Measurements from ENCODE around the gene COLGALT1.
A peak's percentile ranks its signal among the peaks of the same experiment; 100 is the strongest.
"Not testable (repeated sequence)": the region's sequence is repeated elsewhere in the genome, so short reads cannot be mapped to it uniquely, and the experiment has no call there.

The COLGALT1 gene

GRCh38 chr19:17557466-17557865 is 2.0 kb downstream of the COLGALT1 start:
- DNase-seq (ENCODE audit: low spot score in 2 of 2) (no peak), ATAC-seq (ENCODE audit: low read depth) (no peak)
- H3K4me1 Mint-ChIP-seq: peaks cover 12% of the 10 kb centered on the region
- no peak overlapping the region for H3K27ac Mint-ChIP-seq
- H3K36me3 Mint-ChIP-seq: peaks cover 17% of the 10 kb centered on the region
- no peaks in the 10 kb centered on the region for H3K9me3 Mint-ChIP-seq
- no peak overlapping the region for H3K4me3 Mint-ChIP-seq
- no peaks in the 10 kb centered on the region for H3K27me3 Mint-ChIP-seq

DNA sequence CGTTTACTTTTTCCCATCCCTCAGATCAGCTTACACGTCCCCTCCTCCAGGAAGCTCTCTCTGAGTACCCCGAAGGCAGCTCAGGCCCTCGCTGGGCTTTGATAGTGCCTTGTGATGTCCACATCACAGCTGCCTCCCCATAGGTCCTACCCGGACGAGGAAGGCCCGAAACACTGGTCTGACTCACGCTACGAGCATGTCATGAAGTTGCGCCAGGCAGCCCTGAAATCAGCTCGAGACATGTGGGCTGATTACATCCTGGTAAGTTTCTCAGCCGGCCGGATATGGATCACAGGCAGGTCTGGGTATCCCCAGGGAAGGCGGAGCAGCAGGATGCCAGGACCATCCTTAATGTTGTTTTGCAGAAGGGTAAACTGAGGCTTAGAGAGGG is 4.8 kb downstream of the COLGALT1 start:
- Mint-ChIP-seq H3K27me3 (no peaks in the 10 kb centered on the region), H3K36me3 (peaks cover 20% of the 10 kb centered on the region), H3K27ac (no peak overlapping the region), H3K4me1 (peaks cover 10% of the 10 kb centered on the region), H3K4me3 (no peak overlapping the region), H3K9me3 (no peaks in the 10 kb centered on the region)
- no peak for DNase-seq (ENCODE audit: low spot score in 2 of 2)
- no peak for ATAC-seq (ENCODE audit: low read depth)

DNA sequence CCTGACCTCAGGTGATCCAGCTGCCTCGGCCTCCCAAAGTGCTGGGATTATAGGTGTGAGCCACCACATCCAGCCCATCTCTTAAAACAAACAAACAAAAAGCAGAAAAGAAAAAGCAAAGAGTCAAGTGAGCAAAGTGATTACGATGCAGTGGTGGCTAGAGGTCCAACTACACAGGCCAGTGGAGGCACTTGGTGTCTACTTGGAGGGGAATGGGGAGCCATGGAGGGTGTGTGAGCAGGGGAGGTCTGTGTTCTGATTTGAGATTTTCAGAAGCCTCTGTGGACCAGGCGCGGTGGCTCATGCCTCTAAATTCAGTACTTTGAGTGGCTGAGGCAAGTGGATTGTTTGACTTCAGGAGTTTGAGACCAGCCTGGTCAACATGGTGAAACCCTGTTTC is 6.6 kb downstream of the COLGALT1 start:
- no peak overlapping the region for H3K4me3 Mint-ChIP-seq
- H3K27ac Mint-ChIP-seq: no peak overlapping the region
- ATAC-seq (ENCODE audit: low read depth) (no peak), DNase-seq (ENCODE audit: low spot score in 2 of 2) (no peak)
- no peaks in the 10 kb centered on the region for H3K27me3 Mint-ChIP-seq
- peaks cover 20% of the 10 kb centered on the region for H3K36me3 Mint-ChIP-seq
- H3K4me1 Mint-ChIP-seq: peaks cover 5% of the 10 kb centered on the region
- H3K9me3 Mint-ChIP-seq: no peaks in the 10 kb centered on the region

- no peak for ATAC-seq (ENCODE audit: low read depth)
- Mint-ChIP-seq H3K36me3 (peaks cover 20% of the 10 kb centered on the region), H3K4me1 (peaks cover 5% of the 10 kb centered on the region), H3K27me3 (no peaks in the 10 kb centered on the region), H3K4me3 (no peak overlapping the region), H3K27ac (peak overlapping the region; percentile 42), H3K9me3 (no peaks in the 10 kb centered on the region)
- no peak for DNase-seq (ENCODE audit: low spot score in 2 of 2)
These were observed 7.1 kb downstream of the COLGALT1 start for GRCh38 chr19:17562561-17562960.

DNA sequence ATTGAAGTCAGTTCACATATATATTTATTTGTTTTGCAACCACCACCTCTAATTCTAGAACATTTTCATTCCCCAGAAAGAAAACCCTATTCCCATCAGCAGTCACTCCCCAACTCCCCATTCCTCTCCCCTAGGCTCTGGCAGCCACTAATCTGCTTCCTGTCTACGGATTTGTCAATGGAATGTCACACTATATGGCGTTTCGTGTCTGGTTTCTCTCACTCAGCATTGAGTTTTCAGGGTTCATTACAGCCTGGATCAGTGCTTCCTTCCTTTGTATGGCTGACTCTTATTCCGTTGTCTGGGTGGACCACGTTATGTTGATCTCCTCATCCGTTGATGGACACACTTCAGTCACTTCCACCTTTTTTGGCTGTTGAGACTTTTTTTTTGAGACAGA is 9.3 kb downstream of the COLGALT1 start:
- Mint-ChIP-seq H3K9me3 (no peaks in the 10 kb centered on the region), H3K27ac (no peak overlapping the region), H3K4me3 (no peak overlapping the region), H3K4me1 (peaks cover 5% of the 10 kb centered on the region), H3K27me3 (no peaks in the 10 kb centered on the region), H3K36me3 (peaks cover 29% of the 10 kb centered on the region)
- DNase-seq (ENCODE audit: low spot score in 2 of 2) (no peak), ATAC-seq (ENCODE audit: low read depth) (no peak)

DNA sequence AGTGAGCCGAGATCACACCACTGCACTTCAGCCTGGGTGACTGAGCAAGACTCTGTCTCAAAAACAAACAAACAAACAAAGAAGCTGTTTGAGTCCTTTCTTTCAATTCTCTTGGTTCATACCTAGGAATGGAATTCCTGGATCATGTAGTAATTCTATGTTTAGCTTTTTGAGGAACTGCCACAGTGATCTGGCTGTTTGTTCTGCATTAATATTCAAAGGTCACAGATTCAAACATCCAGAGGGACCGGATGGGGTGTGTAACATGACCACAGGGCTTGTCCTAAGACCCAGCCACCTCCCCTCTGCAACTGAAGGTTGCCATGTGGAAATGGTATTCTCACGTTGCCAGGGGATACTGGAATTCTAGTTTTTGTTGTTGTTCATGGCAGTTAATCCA is 10.2 kb downstream of the COLGALT1 start:
- Mint-ChIP-seq H3K4me1 (peaks cover 5% of the 10 kb centered on the region), H3K27me3 (no peaks in the 10 kb centered on the region), H3K4me3 (no peak overlapping the region), H3K9me3 (no peaks in the 10 kb centered on the region), H3K27ac (no peak overlapping the region), H3K36me3 (peaks cover 23% of the 10 kb centered on the region)
- no peak for DNase-seq (ENCODE audit: low spot score in 2 of 2)
- no peak for ATAC-seq (ENCODE audit: low read depth)

DNA sequence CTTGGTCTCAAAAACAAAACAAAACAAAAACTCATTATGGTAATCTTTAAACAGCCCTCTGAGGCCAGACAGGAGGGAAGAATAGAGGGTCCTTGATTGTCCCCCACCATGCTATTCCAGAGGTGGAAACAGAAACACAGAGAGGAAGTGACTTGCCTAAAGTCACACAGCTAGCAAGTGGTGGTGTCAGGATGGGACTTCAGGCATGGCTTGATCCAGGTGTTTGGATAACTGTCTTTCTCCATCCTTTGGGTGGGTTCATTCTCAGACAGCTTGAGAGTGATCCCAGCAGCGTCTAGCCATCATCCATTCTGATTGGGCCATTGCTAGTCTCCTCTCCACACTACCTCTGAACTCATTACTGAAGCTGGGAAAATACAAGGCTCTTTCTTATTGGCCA is 12.5 kb downstream of the COLGALT1 start:
- no peak overlapping the region for H3K27ac Mint-ChIP-seq
- no peaks in the 10 kb centered on the region for H3K4me1 Mint-ChIP-seq
- H3K9me3 Mint-ChIP-seq: no peaks in the 10 kb centered on the region
- ATAC-seq (ENCODE audit: low read depth): no peak
- DNase-seq (ENCODE audit: low spot score in 2 of 2): no peak
- no peaks in the 10 kb centered on the region for H3K27me3 Mint-ChIP-seq
- peaks cover 24% of the 10 kb centered on the region for H3K36me3 Mint-ChIP-seq
- no peak overlapping the region for H3K4me3 Mint-ChIP-seq

DNA sequence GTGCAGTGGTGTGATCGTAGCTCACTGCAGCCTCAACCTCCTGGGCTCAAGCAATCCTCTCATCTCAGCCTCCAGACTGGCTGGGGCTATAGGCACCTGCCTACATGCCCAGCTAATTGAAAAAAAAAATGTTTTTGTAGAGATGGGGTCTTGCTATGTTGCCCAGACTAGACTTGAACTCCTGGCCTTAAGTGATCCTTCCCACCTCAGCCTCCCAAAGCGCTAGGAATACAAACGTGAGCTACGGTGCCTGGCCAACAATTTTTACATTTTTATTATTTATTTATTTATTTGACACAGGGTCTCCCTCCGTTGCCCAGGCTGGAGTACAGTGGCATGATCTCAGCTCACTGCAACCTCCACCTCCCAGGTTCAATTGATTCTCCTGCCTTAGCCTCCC is 14.8 kb downstream of the COLGALT1 start:
- not testable (repeated sequence) for H3K9me3 Mint-ChIP-seq; H3K27ac Mint-ChIP-seq; H3K27me3 Mint-ChIP-seq; ATAC-seq (ENCODE audit: low read depth); H3K4me3 Mint-ChIP-seq; H3K4me1 Mint-ChIP-seq; DNase-seq (ENCODE audit: low spot score in 2 of 2)
- H3K36me3 Mint-ChIP-seq: peaks cover 19% of the 10 kb centered on the region

GRCh38 chr19:17570791-17571190 is 15.3 kb downstream of the COLGALT1 start:
- ATAC-seq (ENCODE audit: low read depth) (no peak), DNase-seq (ENCODE audit: low spot score in 2 of 2) (no peak)
- Mint-ChIP-seq H3K36me3 (peaks cover 19% of the 10 kb centered on the region), H3K27me3 (no peaks in the 10 kb centered on the region), H3K4me3 (no peak overlapping the region), H3K27ac (no peak overlapping the region), H3K4me1 (no peaks in the 10 kb centered on the region), H3K9me3 (no peaks in the 10 kb centered on the region)

DNA sequence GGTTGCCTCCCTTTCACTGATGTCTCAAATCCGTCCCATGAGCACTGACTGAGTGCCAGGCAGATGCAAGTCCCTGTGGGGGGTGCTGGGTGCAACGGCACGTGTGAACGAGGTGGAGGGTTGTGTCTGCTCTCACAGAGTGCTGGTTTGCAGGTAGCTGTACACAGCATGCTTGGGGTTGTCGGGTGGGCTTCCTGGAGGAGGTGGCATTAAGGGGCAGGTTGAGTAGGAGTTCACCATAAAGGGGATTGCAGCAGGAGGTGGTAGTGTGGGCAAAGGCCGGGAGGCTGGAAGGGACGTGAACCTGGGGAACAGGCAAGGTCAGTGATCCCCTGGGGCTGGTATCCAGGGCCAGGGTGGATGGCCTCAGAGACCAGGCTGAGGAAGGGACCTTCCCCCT is 17.2 kb downstream of the COLGALT1 start:
- Mint-ChIP-seq H3K4me1 (no peaks in the 10 kb centered on the region), H3K36me3 (peaks cover 29% of the 10 kb centered on the region), H3K9me3 (no peaks in the 10 kb centered on the region), H3K4me3 (no peak overlapping the region), H3K27ac (peak overlapping the region; percentile 12), H3K27me3 (no peaks in the 10 kb centered on the region)
- DNase-seq (ENCODE audit: low spot score in 2 of 2) (no peak), ATAC-seq (ENCODE audit: low read depth) (no peak)

DNA sequence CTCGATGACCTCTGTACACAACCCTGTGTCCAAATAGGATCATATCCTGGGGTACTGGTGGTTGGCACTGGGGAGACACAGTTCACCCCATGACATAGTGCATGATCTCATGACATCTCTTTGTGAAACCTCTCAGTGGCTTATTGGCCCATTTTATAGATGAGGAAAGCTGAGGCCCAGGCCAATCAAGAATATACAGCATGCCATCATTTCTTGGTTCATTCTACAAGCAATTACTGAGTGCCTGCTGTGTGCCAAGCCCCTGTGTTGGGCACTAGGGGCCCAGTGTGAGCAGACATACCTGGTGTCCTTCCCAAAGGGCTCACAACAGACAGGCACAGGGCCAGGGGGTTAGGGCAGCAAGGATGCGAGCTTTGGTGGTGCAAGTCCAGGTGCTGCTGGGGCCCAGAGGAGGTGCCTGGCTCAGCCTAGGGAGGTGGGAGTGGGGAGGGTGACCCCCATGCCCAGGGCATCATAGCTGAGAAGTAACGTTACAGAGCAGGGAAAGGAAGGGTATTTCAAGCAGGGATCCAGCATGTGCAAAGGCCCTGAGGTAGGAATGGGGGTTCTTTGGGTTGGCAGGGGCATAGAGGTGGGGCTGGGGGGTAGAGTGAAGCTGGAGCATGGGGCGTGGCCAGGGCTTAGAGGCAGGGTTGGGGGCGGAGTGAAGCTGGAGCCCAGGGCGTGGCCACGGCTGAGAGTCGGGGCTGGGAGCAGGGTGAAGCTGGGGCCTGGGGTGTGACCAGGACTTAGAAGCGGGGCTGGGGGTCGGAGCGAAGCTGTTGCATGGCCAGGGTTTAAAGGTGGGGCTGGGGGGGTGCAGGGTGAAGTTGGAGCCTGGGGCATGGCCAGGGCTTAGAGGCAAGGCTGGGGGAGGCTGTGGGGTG is 20.7 kb downstream of the COLGALT1 start:
- peaks cover 41% of the 10 kb centered on the region for H3K36me3 Mint-ChIP-seq
- DNase-seq (ENCODE audit: low spot score in 2 of 2) (no peak), ATAC-seq (ENCODE audit: low read depth) (no peak)
- no peak overlapping the region for H3K4me3 Mint-ChIP-seq
- no peaks in the 10 kb centered on the region for H3K9me3 Mint-ChIP-seq
- peaks cover 9% of the 10 kb centered on the region for H3K4me1 Mint-ChIP-seq
- H3K27me3 Mint-ChIP-seq: no peaks in the 10 kb centered on the region
- peak overlapping the region; percentile 67 for H3K27ac Mint-ChIP-seq

DNA sequence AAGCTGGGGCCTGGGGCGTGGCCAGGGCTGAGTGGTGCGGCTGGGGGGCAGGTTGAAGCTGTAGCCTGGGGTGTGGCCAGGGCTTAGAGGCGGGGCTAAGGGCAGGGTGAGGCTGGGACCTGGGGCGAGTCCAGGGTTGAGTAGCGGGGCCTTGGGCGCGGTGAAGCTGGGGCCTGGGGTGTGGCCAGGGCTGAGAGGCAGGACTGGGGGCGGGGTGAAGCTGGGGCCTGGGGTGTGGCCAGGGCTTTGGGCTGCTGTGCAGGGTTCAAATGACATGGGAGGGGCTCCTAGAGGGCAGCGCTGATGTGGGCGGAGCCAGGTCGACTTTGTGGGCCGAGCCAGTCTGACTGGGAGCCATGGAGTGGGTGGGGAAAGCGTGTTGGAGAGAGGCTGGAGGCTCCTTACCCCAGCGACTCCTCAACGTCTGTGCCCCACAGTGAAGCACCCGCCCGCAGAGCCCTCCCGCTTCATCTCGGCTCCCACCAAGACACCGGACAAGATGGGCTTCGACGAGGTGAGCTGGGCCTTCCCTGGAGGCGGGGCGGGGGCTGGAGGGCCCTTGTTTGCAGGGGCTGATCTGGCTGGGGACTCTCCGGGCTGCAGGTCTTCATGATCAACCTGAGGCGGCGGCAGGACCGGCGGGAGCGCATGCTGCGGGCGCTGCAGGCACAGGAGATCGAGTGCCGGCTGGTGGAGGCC is 21.5 kb downstream of the COLGALT1 start:
- Mint-ChIP-seq H3K36me3 (peaks cover 41% of the 10 kb centered on the region), H3K27ac (peak overlapping the region; percentile 67), H3K9me3 (no peaks in the 10 kb centered on the region), H3K4me3 (no peak overlapping the region), H3K27me3 (no peaks in the 10 kb centered on the region), H3K4me1 (peaks cover 9% of the 10 kb centered on the region)
- ATAC-seq (ENCODE audit: low read depth) (no peak), DNase-seq (ENCODE audit: low spot score in 2 of 2) (no peak)

- H3K36me3 Mint-ChIP-seq: peaks cover 40% of the 10 kb centered on the region
- H3K4me3 Mint-ChIP-seq: no peak overlapping the region
- ATAC-seq (ENCODE audit: low read depth) (no peak), DNase-seq (ENCODE audit: low spot score in 2 of 2) (no peak)
- peaks cover 9% of the 10 kb centered on the region for H3K4me1 Mint-ChIP-seq
- no peak overlapping the region for H3K27ac Mint-ChIP-seq
- no peaks in the 10 kb centered on the region for H3K9me3 Mint-ChIP-seq
- no peaks in the 10 kb centered on the region for H3K27me3 Mint-ChIP-seq
These were observed 22.1 kb downstream of the COLGALT1 start for GRCh38 chr19:17577457-17578097.

DNA sequence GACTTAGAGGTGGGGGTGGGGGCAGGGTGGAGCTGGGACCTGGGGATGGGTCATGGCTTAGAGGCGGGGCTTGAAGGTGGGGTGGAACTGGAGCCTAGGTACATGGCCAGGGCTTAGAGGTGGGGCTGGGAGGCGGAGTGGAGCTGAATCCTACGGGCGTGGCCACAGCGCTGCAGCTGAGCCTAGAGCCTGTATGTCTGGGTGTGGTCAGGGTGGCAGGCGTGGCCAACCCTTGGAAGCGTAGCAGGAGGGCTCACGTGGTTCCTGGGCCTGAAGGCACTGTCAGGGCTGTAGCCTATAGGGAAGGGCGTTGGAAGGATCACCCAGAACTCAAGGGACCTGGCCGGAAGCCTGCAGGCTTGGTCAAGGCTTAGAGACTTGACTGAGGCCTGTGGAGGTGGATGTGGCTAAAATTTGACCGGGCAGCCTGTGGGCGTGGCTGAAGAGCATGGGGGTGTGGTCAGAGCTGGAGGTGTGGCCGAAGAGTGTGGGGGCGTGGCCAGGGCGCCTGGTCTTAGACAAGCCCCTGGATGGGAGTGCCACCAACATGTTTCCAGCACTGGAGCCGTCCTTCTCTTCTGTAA is 24.3 kb downstream of the COLGALT1 start:
- no peaks in the 10 kb centered on the region for H3K9me3 Mint-ChIP-seq
- H3K4me1 Mint-ChIP-seq: peaks cover 9% of the 10 kb centered on the region
- no peaks in the 10 kb centered on the region for H3K27me3 Mint-ChIP-seq
- H3K4me3 Mint-ChIP-seq: no peak overlapping the region
- DNase-seq (ENCODE audit: low spot score in 2 of 2): peak; percentile 42 to 58
- H3K36me3 Mint-ChIP-seq: peaks cover 39% of the 10 kb centered on the region
- peak overlapping the region; percentile 73 for H3K27ac Mint-ChIP-seq
- peak; percentile 72 for ATAC-seq (ENCODE audit: low read depth)

All from memory B cell (primary cell).